Stromal cell of bone marrow (primary cell): ENCODE measurements around the gene KRTAP10-8.
"Not testable (repeated sequence)": the region's sequence is repeated elsewhere in the genome, so short reads cannot be mapped to it uniquely, and the experiment has no call there.

Experiments
- DNase-seq: peaks from one replicate; pipeline ENCODE4 v3.0.0-alpha.2; 2012; ENCODE audit warnings: low read depth

The KRTAP10-8 gene

GRCh38 chr21:44579056-44579832 is 32.6 kb upstream of the KRTAP10-8 start:
- DNase-seq = no peak

- DNase-seq = no peak
Observed at GRCh38 chr21:44579833-44580144, 32.1 kb upstream of the KRTAP10-8 start.

GRCh38 chr21:44580231-44580821 is 31.6 kb upstream of the KRTAP10-8 start, which contains the start of gene KRTAP10-5:
TSS of gene KRTAP10-5 (minus strand) at chr21:44580604. CDS start at chr21:44580578, 26 bp downstream.
- not testable (repeated sequence) for DNase-seq

GRCh38 chr21:44581158-44581557 is 30.7 kb upstream of the KRTAP10-8 start:
- no peak for DNase-seq

- no peak for DNase-seq
Observed at GRCh38 chr21:44582055-44582454, 29.8 kb upstream of the KRTAP10-8 start.

GRCh38 chr21:44583089-44583799 is 28.6 kb upstream of the KRTAP10-8 start:
- DNase-seq = no peak

GRCh38 chr21:44583800-44584147 is 28.1 kb upstream of the KRTAP10-8 start:
- DNase-seq = no peak

GRCh38 chr21:44585892-44586291 is 26.0 kb upstream of the KRTAP10-8 start:
- no peak for DNase-seq

- no peak for DNase-seq
Observed at GRCh38 chr21:44589094-44589493, 22.8 kb upstream of the KRTAP10-8 start.

- no peak for DNase-seq
Observed at GRCh38 chr21:44589586-44590305, 22.1 kb upstream of the KRTAP10-8 start.

- DNase-seq = no peak
Observed at GRCh38 chr21:44590311-44590721, 21.6 kb upstream of the KRTAP10-8 start.

- not testable (repeated sequence) for DNase-seq
Observed at GRCh38 chr21:44590897-44591800, 20.7 kb upstream of the KRTAP10-8 start.

GRCh38 chr21:44591801-44592130 is 20.1 kb upstream of the KRTAP10-8 start:
- not testable (repeated sequence) for DNase-seq

GRCh38 chr21:44592446-44593311 is 19.2 kb upstream of the KRTAP10-8 start, which contains the start of gene KRTAP10-6:
TSS of gene KRTAP10-6 (minus strand) at chr21:44592505. CDS start at chr21:44592484, 21 bp downstream.
- DNase-seq = no peak

GRCh38 chr21:44593598-44594405 is 18.1 kb upstream of the KRTAP10-8 start:
- no peak for DNase-seq

GRCh38 chr21:44594406-44594916 is 17.4 kb upstream of the KRTAP10-8 start:
- no peak for DNase-seq

- no peak for DNase-seq
Observed at GRCh38 chr21:44595524-44595923, 16.4 kb upstream of the KRTAP10-8 start.

- DNase-seq = no peak
Observed at GRCh38 chr21:44596068-44596725, 15.7 kb upstream of the KRTAP10-8 start.

- DNase-seq = no peak
Observed at GRCh38 chr21:44598061-44598460, 13.8 kb upstream of the KRTAP10-8 start.
